ENCODE results near the gene HOXC4.
A peak's percentile ranks its signal among the peaks of the same experiment; 100 is the strongest.

HOXC4 gene

GRCh38 chr12:54051026-54051842, 2.4 kb upstream of the HOXC4 start:
- peaks cover 26% of the 10 kb centered on the region for H3K4me1 ChIP-seq (ENCODE audit: low read length)
- H3K4me2 ChIP-seq (ENCODE audit: low read length): no peak overlapping the region
- peaks cover 9% of the 10 kb centered on the region for H3K36me3 ChIP-seq (replicated peaks; ENCODE audit: low read depth, low read length)
- H3K4me3 ChIP-seq (ENCODE audit: low read length): no peak overlapping the region
- H3K9me3 ChIP-seq (ENCODE audit: insufficient read depth, low read length): no peaks in the 10 kb centered on the region
- no peak overlapping the region for H3K27ac ChIP-seq (ENCODE audit: low read length)
- H2AFZ ChIP-seq (ENCODE audit: low read depth, low read length): no peak overlapping the region
- H3K27me3 ChIP-seq (ENCODE audit: low read depth, low read length): no peaks in the 10 kb centered on the region
- TF ChIP-seq CTCF (IDR thresholded peaks at IDR 0.05; ENCODE audit: low read depth, low read length) (no peak), EZH2phosphoT487 (IDR thresholded peaks at IDR 0.05; ENCODE audit: low read depth) (no peak)
- no peaks in the 10 kb centered on the region for H4K20me1 ChIP-seq (ENCODE audit: insufficient read depth, low read length)
- no peak overlapping the region for H3K9ac ChIP-seq (ENCODE audit: low read length)
- peaks cover 21% of the 10 kb centered on the region for H3K79me2 ChIP-seq (ENCODE audit: low read length)

DNA sequence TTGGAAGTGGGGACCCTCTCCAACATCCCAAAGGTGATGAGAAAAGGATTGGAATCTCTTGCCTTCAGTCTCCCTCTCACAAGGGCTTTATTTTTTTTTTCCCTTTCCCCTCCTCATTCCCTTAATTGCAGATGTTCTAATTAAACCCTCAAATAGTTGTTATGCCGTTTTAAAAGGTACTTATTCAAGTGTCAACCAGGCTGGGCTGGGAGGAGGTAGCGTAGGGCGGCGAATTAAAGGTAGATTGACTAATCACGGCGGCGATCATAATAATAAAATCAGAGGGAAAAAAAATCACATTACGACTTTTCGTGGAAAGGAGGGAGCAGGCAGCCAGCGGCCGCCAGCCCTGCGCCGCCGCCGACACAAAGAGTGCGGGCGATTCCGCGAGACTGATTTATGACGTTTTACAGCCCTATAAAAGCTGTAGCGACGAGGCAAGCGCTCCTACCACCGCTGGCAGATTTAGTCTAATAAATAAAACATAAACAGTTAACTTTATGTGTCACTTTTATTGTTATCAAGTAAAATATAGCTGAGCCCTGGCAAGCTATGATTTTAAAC, 1.7 kb upstream of the HOXC4 start:
- Histone ChIP-seq H3K9ac (ENCODE audit: low read length) (0 out of 2 replicates have a peak overlapping the region, but pooled peaks have one; percentile 100), H3K9me3 (ENCODE audit: insufficient read depth, low read length) (no peaks in the 10 kb centered on the region), H2AFZ (ENCODE audit: low read depth, low read length) (no peak overlapping the region), H3K79me2 (ENCODE audit: low read length) (peaks cover 21% of the 10 kb centered on the region), H3K27ac (ENCODE audit: low read length) (no peak overlapping the region), H3K36me3 (replicated peaks; ENCODE audit: low read depth, low read length) (peaks cover 11% of the 10 kb centered on the region), H3K4me3 (ENCODE audit: low read length) (no peak overlapping the region), H4K20me1 (ENCODE audit: insufficient read depth, low read length) (no peaks in the 10 kb centered on the region), H3K27me3 (ENCODE audit: low read depth, low read length) (no peaks in the 10 kb centered on the region), H3K4me2 (ENCODE audit: low read length) (no peak overlapping the region), H3K4me1 (ENCODE audit: low read length) (peaks cover 26% of the 10 kb centered on the region)
- TF ChIP-seq CTCF (IDR thresholded peaks at IDR 0.05; ENCODE audit: low read depth, low read length): no peak
- no peak for TF ChIP-seq EZH2phosphoT487 (IDR thresholded peaks at IDR 0.05; ENCODE audit: low read depth)

GRCh38 chr12:54052438-54053002, 1.1 kb upstream of the HOXC4 start:
- peaks cover 26% of the 10 kb centered on the region for H3K4me1 ChIP-seq (ENCODE audit: low read length)
- TF ChIP-seq EZH2phosphoT487 (IDR thresholded peaks at IDR 0.05; ENCODE audit: low read depth): no peak
- no peak for TF ChIP-seq CTCF (IDR thresholded peaks at IDR 0.05; ENCODE audit: low read depth, low read length)
- peak overlapping the region; percentile 89 for H3K27ac ChIP-seq (ENCODE audit: low read length)
- H3K36me3 ChIP-seq (replicated peaks; ENCODE audit: low read depth, low read length): peaks cover 11% of the 10 kb centered on the region
- peak overlapping the region; percentile 71 for H3K4me2 ChIP-seq (ENCODE audit: low read length)
- H3K4me3 ChIP-seq (ENCODE audit: low read length): peak overlapping the region; percentile 92
- no peaks in the 10 kb centered on the region for H3K27me3 ChIP-seq (ENCODE audit: low read depth, low read length)
- peak overlapping the region; percentile 100 for H3K9ac ChIP-seq (ENCODE audit: low read length)
- no peaks in the 10 kb centered on the region for H4K20me1 ChIP-seq (ENCODE audit: insufficient read depth, low read length)
- peaks cover 21% of the 10 kb centered on the region for H3K79me2 ChIP-seq (ENCODE audit: low read length)
- H3K9me3 ChIP-seq (ENCODE audit: insufficient read depth, low read length): no peaks in the 10 kb centered on the region
- H2AFZ ChIP-seq (ENCODE audit: low read depth, low read length): no peak overlapping the region; the same call in 1 of the 2 replicates
